ENCODE data around the gene ILRUN.
"Not testable (repeated sequence)": the region's sequence is repeated elsewhere in the genome, so short reads cannot be mapped to it uniquely, and the experiment has no call there.

ILRUN gene

GRCh38 chr6:34697904-34698559, 1.5 kb upstream of the ILRUN start:
- DNase-seq (ENCODE audit: extremely low read depth in 1 of 2, low read depth in 1 of 2) = no peak

GRCh38 chr6:34697544-34697836, 923 bp upstream of the ILRUN start:
- DNase-seq (ENCODE audit: extremely low read depth in 1 of 2, low read depth in 1 of 2) = no peak

DNA sequence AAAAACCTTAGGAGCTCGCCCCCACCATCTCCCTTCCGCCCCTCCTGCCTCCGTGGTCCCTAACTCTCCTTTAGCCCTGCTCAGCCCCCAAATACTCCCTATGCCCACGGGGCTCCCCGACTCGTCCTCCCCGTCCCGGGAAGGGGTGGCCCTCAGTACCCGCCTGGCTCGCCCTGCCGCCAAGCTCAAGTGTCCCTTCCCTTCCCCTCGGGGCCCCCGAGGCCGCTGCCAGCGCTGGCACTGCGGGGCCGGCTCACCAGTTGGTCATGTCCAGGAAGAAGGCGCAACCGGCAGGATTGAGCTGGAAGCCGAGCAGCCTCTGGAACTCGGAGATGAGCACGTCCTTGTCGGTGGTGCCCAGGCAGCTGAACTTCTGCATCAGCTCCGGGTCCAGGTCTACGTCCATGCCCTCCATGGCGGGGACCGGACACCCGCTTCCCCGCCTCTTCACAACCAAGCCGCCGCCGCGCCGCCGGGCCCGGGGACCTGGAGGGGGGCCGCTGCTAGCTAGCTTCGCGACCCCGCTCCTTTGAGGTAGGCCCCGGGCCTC, 303 bp downstream of the ILRUN start:
- DNase-seq (ENCODE audit: extremely low read depth in 1 of 2, low read depth in 1 of 2) = no peak

- no peak for DNase-seq (ENCODE audit: extremely low read depth in 1 of 2, low read depth in 1 of 2)
Measured at GRCh38 chr6:34695729-34696188, 808 bp downstream of the ILRUN start.

DNA sequence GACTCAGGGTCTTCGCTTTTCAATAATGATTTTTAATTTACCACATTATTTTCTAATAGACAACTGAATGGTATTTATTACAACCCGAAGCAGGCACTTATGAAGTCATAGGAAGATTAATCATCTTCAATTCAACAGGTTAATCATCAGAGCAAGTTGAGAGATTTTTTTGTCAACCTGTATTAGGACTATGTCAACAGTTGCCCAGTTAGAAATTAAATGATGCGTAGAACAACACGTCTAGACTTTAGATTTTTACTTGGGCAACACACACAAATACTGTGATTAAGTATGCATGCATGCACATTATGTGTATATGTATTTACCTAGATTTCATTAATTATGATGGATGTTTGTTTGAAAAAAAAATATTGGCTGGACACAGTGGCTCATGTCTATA, 4.3 kb downstream of the ILRUN start:
- no peak for DNase-seq (ENCODE audit: extremely low read depth in 1 of 2, low read depth in 1 of 2)

DNA sequence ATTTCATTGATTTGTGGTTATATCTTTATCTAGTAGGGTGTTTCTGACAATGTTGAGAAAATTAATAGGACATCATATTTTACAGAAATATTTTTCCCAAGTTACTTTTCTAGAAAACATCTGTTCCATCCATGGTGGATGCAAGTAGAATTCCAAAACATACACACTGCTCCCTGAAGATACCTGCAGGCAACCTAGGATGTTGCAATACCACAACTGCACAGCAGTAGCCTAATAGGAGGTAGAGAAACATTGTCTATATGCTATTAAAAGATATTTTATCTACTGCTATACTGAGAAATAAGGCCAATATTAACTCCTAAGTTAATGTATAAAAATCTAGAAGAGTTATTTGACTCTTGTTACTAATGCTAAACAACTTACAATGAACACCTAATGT, 6.8 kb downstream of the ILRUN start:
- no peak for DNase-seq (ENCODE audit: extremely low read depth in 1 of 2, low read depth in 1 of 2)

- DNase-seq (ENCODE audit: extremely low read depth in 1 of 2, low read depth in 1 of 2) = no peak
Measured at GRCh38 chr6:34688956-34689355, 7.6 kb downstream of the ILRUN start.

- DNase-seq (ENCODE audit: extremely low read depth in 1 of 2, low read depth in 1 of 2) = no peak
Measured at GRCh38 chr6:34684919-34685318, 11.6 kb downstream of the ILRUN start.

DNA sequence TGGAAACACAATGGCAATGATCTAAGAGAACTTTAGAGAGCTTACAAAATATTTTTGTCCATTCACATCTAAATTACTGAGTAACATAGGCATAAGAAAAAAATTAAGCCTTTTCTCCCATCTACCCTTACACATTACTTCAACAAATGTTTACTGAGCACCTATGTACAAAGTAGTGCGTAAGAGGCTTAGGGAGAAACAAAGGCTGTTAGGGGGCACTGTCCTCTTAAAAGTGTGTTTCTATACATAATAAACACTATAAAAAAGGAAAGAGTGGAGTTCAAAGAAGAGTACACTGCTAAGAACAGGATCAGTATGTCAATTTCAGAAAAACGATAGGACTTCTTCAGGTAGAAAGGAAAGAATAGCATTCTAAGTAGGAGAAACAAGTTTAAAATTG, 12.2 kb downstream of the ILRUN start:
- DNase-seq (ENCODE audit: extremely low read depth in 1 of 2, low read depth in 1 of 2) = no peak

DNA sequence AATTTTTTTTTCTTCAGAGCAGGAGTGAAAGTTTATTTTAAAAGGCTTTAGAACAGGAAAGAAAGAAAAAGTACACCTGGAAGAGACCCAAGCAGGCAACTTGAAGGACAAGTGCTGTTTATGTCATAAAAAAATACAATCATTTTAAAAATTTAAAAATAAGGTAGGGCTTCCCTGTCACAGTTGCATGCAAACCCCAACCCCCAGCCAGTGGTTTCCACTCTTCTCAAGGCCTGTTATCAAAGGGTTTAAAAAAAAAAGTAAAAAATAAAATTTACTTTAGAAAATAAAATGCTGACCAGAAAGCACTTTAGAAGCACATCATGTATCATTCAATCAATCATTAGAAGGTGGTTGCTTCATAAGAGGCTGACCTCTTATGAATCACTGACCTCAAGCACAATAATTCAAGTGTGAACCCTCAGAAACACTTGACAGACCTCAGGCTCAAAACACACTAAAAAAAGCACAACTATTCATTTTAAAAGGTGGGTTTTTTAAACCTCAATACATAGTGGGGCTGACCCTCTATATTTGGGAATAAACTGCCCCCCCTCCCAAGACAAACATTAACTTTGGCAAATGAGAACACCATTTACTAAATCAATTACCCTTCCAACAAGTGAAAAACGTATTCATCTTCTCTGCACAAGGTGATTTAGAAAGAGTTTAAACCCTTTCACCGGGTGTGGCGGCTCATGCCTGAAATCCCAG, 15.6 kb downstream of the ILRUN start:
- no peak for DNase-seq (ENCODE audit: extremely low read depth in 1 of 2, low read depth in 1 of 2)

- DNase-seq (ENCODE audit: extremely low read depth in 1 of 2, low read depth in 1 of 2) = not testable (repeated sequence)
Measured at GRCh38 chr6:34680313-34680712, 16.3 kb downstream of the ILRUN start.

GRCh38 chr6:34679552-34680253, 16.9 kb downstream of the ILRUN start:
- no peak for DNase-seq (ENCODE audit: extremely low read depth in 1 of 2, low read depth in 1 of 2)

DNA sequence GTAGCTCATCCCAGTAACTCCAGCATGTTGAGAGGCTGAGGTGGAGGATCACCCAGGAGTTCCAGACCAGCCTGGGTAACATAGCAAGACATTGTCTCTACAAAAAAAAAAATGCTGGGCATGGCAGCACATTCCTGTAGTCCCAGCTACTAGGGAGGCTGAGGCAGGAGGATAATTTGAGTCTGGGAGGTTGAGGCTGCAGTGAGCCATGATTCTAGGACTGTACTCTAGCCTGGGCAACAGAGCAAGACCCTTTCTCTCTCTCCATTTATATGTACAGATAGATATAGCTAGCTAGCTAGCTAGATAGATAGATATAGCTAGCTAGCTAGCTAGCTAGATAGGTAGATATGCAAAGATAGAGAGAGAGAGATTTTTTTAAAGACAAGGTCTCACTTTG, 20.4 kb downstream of the ILRUN start:
- no peak for DNase-seq (ENCODE audit: extremely low read depth in 1 of 2, low read depth in 1 of 2)

DNA sequence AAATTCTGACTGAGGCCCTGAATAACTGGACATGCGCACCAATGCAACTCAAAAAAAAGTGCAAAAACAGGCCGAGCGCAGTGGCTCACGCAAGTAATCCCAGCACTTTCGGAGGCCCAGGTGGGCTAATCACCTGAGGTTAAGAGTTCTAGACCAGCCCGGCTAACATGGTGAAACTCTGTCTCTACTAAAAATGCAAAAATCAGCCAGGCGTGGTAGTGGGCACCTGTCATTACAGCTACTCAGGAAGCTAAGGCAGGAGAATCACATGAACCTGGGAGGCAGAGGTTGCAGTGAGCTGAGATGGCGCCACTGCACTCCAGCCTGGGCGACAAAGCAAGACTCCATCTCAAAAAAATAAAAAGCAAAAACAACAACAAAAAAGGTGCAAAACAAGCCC, 21.6 kb downstream of the ILRUN start:
- not testable (repeated sequence) for DNase-seq (ENCODE audit: extremely low read depth in 1 of 2, low read depth in 1 of 2)

DNA sequence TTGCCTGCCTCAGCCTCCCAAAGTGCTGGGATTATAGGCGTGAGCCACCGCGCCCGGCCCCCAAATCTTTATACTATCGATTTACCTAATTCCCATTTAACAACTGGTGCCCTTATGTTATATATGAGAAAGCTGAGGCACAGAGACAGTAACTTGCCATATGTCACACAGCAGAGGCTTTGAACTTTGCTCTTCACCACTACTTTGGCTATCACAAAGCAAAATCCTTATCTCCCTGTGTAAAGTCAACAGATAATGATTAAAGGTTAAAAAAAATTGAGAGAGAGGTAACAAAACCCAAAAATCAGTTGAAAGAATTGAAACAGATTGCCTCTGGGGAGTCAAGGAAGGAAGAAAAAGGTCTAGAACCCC, 22.3 kb downstream of the ILRUN start:
- no peak for DNase-seq (ENCODE audit: extremely low read depth in 1 of 2, low read depth in 1 of 2)

DNA sequence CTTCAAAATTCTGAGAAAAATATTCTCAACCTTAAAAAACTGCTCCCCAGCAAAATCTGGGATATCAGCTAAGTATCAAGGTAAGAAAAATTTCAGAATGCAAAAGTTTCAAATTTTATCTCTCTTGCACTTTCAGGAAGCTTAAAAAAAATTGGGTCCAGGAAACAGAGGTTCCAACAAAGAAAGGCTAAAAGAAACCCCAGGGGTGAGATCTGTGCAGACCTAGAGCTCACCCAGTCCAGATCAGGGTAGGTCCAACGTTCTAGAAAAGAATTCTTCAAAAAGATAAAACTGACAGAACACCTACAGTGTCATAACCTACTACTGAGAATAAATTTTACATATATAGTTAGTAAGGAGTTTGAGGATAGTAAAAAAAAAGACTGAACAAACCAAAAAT, 23.5 kb downstream of the ILRUN start:
- no peak for DNase-seq (ENCODE audit: extremely low read depth in 1 of 2, low read depth in 1 of 2)

- no peak for DNase-seq (ENCODE audit: extremely low read depth in 1 of 2, low read depth in 1 of 2)
Measured at GRCh38 chr6:34672657-34673043, 23.9 kb downstream of the ILRUN start.

DNA sequence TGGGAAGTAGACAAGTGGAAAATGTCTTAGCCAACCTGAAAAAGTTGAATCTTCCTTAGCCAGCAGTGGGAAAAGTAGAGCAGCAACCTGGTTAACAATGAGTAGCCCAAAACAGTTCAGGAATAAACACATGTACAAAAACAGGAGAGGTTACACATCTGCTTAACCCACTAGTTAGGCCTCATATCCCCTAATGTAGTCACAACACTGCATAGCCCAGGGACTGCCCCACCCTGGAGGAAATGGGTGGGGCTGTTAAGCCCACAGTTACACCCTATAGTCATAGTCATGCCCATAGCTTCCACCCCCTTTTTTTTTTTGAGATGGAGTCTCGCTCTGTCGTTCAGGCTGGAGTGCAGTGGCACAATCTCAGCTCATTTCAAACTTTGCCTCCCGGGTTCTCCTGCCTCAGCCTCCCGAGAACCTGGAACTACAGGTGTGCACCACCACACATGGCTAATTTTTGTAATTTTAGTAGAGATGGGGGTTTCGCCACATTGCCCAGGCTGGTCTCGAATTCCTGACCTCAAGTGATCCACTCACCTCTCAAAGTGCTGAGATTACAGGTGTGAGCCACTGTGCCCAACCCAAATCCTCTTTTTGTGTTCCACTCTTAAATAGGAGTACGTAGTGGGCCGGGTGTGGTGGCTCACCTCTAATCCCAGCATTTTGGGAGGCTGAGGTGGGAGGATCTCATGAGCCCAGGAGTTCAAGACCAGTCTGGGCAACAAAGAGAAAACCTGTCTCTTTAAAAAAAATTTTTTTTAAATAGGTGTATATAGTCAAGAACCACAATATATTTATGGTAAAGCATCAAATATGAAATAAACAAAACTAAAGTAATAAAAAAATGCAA, 24.5 kb downstream of the ILRUN start:
- peak; percentile 40 to 52 for DNase-seq (ENCODE audit: extremely low read depth in 1 of 2, low read depth in 1 of 2)

- DNase-seq (ENCODE audit: extremely low read depth in 1 of 2, low read depth in 1 of 2) = no peak
Measured at GRCh38 chr6:34671367-34671766, 25.2 kb downstream of the ILRUN start.

- DNase-seq (ENCODE audit: extremely low read depth in 1 of 2, low read depth in 1 of 2) = not testable (repeated sequence)
Measured at GRCh38 chr6:34668799-34669198, 27.8 kb downstream of the ILRUN start.

All from activated CD8-positive, alpha-beta memory T cell treated with anti-CD3 and anti-CD28 coated beads for 1 hour (primary cell).